ENCODE results near the gene NEU2. TPM values are rescaled to one million over a fixed set of nuclear protein-coding genes. Genes with fewer than 3 reads are reported as not detected.
"Not testable (repeated sequence)": the region's sequence is repeated elsewhere in the genome, so short reads cannot be mapped to it uniquely, and the experiment has no call there.

NEU2 gene
- total RNA-seq, 1 donor from 2014 or later, result not detected

DNA sequence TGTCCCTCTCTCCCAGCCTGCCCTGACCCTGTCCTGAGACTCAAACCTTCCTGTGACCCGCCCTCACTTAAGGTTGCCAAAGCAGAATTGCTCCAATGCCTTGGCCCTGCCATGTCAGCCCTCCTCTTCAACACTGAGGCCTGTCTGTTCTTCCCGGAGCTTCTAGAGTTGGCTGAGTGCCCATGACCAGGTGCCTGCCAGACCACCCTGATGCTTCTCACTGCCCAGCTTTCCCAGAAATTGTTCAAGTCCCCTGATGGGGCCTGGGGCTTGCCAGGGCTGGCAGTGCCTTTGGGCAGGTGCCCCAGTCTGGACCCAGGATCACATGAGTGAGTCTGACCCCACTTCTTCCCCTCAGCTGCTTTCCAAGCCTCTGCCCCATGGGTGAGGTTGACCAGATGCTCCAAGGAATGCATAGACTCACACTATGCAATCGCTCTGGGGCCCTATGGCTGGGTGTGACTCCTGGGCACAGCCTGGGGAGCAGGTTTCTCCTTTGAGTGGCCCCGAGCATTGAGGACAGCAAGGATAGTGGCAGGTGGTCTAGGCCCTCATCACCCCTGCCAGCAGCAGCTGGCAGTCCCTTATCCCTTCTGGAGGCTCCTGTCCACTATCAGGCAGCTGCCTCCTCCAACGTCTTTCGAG lies 24.6 kb downstream of the NEU2 start:
- DNase-seq (ENCODE audit: low read depth in 2 of 2), result no peak

DNA sequence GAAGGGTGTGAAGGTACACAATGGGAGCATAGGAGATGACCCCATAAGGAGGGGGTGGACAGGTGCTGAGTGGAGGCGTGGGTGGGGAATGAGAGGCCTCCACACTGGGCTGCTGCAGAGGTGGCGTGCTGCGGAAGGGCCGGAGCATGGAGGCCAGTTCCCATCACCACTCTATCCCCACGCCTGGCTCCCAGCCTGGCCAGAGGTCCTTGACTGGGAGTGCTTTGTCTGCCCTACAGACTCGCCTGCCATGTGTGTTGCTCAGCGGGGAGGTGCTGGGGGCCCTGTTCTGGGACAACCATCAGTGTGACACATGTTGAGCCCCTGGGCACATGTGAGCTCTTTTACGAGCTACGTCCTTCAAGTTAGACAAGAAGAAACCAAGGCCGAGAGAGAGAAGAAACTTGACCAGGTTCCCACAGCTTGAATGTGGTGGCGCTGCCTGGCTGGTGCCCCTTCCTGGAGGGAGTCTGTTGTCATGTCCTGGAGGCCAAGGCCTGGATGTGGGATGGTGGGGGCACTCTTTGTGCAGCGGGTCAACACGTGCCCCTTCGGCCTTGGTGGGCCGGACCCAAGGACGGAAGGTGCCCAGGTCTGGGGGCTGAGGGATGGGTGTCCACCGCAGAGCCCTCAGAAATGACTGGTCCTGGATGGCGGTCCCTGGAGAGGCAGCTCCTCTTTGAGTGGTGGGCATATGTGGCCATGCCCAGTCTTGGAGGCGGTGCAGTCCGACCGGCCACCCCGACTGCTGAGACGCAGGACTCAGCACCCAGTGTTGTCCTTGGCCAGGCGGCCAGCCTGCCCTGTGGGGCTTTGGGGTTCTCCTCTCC lies 26.5 kb downstream of the NEU2 start:
- DNase-seq (ENCODE audit: low read depth in 2 of 2), result no peak

DNA sequence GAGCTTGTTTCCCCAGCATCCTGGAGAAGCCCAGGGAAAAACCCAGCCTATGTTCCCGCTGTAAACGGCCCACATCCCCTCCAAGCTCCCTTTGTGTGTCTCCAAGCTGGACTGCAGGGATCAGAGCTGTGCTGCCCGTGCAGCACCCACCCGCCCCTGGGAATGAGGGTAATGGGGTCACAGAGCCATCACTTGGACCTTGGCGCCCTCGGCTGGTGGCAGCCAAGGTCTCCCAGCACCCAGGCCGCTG lies 27.0 kb downstream of the NEU2 start:
- DNase-seq (ENCODE audit: low read depth in 2 of 2), result no peak

DNA sequence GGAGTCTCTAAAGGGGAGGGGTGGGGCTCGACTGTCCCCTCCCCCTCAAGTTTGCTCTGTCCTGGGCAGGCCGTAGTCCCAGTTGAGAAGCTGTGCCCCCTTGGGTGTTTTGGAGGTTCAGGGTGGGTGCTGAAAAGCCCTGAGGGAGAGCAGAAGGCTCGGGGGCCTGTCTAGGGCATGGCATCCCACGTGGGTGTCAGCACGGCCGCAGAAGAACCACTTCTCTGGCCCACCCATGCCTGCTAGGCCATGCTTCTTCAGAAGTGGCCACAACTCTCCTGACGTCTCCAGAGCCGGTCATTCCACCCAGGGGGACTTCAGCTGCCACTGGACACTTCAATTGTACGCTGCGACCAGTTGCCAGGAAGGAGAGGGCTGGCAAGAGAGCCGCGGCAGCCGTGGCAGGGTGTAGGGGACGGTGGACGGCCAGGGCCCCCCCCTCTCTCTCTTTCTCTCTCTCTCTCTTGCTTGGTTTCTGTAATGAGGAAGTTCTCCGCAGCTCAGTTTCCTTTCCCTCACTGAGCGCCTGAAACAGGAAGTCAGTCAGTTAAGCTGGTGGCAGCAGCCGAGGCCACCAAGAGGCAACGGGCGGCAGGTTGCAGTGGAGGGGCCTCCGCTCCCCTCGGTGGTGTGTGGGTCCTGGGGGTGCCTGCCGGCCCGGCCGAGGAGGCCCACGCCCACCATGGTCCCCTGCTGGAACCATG lies 27.5 kb downstream of the NEU2 start, which contains the start of gene INPP5D:
INPP5D (plus strand) TSS at position 546 of the 704 bp plus-strand sequence; CDS start at position 683, 137 bp downstream.
- peak; percentile 67 to 73 for DNase-seq (ENCODE audit: low read depth in 2 of 2)

DNA sequence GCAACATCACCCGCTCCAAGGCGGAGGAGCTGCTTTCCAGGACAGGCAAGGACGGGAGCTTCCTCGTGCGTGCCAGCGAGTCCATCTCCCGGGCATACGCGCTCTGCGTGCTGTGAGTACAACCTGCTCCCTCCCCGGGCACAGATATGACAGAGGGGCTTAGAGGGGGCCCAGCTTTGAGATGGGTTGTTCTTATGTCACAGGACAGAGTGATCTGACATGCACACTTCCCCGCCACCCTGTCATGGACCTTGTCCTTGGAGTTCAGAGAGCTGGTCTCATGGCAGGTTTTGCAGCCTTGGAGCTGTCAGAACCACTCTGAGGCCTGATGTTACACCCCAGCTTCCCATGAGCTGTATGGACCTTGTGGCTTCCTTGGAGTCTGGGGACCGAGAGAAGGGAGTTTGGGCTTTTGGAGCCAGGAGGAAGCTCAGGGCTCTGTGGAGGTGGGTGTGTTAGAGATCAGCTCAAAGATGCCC lies 28.1 kb downstream of the NEU2 start:
- DNase-seq (ENCODE audit: low read depth in 2 of 2), result no peak

DNA sequence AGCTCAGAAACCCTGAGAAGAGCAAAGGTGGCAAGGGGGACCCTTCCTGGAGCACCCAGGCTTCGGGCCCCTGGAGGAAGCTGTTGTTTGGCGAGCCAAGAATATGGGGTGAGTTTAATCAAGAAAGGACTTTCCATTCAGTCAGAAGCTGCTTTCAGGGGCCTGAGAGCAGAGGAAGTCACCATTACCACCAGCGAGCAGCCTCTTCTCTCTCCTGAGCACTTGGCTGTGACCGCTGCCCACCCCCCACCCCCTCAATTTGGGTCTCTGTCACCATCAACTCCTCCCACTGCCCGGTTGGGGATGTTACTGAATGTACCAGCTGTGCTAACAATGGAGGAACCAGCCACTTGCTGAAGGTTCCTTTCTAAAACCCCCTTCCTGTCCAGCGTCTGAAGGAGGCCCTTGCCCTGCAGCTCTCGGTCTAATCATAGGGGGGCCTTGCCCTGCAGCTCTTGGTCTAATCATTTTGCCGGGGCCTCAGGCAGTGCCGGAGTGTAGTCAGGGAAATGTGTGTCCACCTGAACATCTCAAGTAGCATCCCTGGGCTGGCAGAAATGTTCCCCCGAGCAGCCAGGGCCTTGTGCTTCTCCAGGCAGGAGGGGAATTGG lies 28.6 kb downstream of the NEU2 start:
- DNase-seq (ENCODE audit: low read depth in 2 of 2), result peak in 1 of 2 donors; percentile 33

DNA sequence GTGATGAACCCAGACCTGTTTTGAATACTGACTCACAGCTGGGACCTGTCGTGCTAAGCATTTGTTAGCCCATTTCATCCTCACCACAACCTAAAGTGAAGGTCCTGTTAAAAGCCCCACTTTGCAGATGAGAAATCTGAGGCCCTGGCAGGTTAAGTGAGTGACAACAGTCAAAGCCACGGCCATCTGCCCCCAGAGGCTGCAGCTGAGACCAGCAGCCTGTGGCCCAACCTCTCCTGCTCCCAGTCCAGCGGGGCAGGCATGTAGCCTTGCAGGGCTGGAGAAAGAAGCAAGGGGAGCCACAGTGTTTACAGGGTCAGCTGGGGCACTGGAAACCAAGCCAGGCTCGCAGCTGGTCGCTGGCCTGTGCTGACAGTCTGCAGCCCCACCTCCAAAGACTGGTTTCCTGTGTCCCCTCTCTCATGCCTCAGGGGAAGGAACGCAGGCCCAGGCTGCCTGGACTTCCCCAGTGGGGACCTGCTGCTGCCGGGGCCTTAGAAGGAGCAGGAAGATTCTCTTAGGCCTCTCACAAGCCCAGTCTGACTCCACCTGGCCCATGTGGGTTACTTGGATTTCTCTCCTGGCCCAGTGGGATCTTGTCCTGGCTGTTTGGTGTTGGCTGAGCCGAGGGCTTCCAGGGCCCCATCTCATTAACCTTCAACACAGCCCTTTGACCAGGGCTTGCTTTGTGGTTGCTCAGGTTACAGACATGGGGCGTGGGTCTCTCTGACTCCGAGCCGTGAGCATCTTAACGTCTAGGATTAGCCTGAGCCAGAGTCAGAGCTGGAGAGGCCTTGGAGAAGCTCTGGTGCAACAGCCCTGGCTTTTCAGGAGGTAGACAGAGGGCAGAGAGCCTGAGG lies 29.3 kb downstream of the NEU2 start:
- DNase-seq (ENCODE audit: low read depth in 2 of 2), result peak; percentile 63 to 68

DNA sequence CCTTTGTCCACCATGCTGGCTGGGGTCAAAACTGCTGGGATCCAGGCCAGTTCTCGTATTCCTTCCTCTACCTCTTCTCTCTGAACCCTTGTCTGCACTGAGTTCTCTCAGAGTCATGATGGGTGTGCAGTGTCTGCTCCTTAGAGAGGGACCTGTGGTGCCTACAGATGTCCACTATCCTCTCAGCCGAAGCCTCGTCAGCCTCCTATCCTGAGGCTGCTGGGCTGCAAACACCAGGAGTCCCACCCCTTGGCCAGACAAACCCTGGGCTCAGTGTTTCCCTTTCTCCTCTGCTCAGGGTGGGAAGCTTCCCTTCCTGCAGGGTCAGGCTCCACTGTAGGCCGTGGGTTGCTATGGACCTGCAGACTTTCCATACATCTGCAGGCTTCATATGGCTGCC lies 30.0 kb downstream of the NEU2 start:
- DNase-seq (ENCODE audit: low read depth in 2 of 2), result peak in 1 of 2 donors; percentile 25

DNA sequence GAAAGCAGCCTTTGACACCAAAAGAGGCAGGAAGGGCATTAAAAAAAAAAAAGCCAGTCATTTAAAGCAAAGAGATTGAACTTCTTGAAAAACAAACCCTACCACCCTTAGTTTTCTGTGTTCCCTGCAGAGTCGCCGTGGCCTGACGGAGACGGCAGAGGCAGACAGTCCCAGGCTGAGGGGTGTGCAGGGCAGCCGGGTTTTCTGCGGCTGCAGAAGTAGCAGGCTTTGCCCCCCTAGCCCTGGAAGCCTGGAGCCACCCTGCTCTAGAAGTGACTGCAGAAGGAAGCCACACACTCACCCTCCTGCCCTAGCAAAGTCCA lies 30.4 kb downstream of the NEU2 start:
- no peak for DNase-seq (ENCODE audit: low read depth in 2 of 2)

DNA sequence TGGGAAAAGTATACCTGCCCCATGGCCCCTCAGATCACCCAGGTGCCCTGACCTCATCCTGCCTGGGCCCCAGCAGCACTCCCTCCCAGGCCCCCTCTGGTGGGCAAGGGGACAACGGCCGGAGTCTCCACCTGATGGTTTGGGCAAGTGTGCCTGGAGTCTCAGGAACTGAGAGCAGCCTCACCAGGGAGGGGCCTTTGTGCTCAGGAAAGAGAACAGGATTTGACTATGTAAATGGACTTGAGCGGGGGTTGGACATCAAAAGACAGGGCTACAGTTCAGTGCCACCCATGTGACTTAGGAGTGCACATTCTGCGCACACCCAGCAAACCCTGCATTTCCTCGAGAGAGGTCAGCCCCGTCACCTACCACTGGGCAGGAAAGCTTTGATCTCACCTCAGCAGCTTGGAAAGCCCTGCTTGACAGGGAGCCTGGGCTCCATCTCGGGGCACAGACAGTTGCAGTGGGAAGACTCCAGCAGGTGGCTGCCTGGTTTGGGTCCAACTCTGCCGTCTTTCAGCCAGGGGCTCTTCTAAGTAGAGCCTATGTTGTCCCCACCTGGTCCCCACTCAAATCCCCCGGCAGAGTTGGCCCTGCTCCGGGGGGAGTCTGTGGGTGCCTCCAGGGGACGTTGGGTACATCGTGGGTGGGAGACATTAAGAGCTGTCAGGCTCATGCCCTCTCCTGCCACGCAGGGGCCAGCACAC lies 30.9 kb downstream of the NEU2 start:
- no peak for DNase-seq (ENCODE audit: low read depth in 2 of 2)

DNA sequence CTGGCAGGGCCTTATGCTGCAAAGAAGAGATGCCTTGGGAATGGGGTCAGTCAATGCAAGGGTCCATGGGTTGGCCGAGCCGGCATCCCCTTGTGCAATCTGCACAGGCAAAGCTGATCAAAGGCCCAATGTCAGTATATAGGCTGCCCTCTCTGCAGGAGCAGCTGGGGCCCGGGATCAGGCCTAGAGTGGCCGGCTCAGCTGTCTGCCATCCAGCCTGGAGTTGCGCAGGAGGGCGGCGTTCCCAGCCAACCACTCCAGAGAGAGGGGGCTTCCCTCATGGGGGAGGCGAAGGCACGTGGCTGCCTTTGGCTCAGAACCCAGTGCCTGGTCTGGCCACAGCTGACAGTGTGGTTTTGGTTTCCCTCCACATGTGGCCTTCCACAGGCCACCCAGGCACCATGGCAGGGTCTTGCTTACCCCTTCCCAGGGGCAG lies 31.5 kb downstream of the NEU2 start:
- no peak for DNase-seq (ENCODE audit: low read depth in 2 of 2)

DNA sequence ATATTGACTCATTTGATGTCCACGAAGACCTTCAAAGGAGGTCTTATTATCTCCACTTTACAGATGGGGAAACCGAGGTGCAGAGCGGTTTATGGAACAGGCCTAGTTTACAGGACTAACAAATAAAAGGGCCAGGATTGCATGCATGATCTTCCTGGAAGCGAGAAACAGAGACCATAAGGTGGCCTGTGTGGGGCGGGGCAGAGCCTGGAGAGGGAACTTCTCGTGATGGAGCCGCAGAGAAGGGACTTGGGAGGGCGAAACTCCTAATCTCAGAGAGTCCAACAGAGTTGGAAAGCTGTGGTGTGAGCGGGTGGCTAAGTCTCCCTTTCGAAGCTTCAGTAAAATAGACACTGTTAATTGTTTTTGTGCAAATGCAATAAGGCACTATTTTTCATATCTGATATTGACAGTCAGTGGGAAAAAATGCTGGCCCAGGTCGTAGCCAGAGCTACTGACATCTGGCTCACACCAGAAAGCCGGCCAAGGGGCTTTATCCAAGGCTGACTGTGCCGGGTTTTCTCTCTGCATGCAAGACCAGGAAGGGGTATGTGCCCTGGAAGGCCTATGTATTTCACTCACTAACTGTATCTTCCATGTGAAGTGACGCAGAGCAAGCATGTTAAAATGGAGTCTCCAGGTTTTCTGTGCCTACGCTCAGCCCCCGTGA lies 32.2 kb downstream of the NEU2 start:
- DNase-seq (ENCODE audit: low read depth in 2 of 2), result no peak

DNA sequence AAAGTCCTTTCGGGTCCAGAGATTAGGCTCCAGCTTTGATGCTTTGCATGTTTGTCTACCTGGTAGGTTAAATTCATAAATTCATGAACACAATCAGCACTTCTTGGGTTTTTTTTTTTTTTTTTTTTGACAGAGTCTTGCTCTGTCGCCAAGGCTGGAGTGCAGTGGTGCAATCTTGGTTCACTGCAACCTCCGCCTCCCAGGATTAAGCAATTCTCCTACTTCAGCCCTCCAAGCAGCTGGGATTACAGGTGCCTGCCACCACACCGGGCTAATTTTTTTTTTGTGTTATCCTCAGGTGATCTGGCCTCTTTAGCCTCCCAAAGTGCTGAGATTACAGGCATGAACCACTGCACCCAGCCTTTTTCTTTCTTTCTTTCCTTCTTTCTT lies 32.7 kb downstream of the NEU2 start:
- DNase-seq (ENCODE audit: low read depth in 2 of 2), result not testable (repeated sequence)

DNA sequence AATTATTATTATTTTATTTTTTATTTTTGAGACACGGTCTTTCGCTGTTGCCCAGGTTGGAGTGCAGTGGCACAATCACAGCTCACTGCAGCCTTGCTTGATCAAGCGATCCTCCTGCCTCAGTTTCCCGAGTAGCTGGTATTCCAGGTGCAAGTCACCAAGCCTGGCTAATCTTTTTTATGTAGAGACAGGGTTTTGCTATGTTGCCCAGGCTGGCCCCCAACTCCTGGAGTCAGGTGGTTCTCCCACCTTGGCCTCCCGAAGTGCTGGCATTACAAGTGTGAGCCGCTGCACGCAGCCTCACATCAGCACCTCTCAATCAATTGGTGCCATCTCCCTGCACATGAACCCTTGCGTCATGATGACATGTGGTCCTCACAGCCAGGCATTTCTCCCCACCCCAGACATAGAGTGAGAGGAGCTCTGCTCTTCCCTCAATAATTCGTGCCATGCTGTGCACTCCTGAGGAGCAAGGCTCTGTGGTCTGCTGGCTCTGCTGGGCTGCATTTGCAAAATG lies 33.5 kb downstream of the NEU2 start:
- no peak for DNase-seq (ENCODE audit: low read depth in 2 of 2)

DNA sequence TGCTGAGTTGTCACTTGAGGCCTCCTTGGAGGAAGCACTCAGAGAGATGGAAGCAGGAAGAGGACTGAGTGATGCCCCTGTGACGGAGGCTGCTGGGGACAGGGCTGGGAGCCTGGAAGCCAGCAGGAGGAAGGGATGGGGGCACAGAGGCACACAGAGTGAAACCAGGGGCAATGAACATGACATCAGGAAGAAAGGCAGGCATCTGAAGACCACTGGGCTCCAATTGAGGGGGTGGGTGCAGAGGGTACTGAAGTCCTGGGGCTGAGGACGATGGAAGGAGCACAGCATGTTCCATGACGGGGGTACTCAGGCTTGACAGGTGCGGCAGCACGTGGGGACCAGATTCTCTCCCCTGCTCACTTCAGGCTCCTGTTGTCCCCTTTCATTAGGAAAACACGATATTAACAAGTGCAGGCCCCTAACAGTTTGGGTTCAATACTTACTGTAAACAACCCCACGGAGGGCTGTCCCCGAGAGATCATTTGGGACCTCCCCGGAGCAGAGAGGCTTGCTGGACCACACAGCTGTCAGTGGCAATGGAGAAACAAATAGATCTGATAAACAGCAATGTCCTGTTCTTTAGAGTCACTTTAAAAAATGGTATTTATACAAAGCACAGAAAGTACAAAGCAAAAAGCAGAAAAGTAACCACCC lies 36.4 kb downstream of the NEU2 start:
- no peak for DNase-seq (ENCODE audit: low read depth in 2 of 2)

DNA sequence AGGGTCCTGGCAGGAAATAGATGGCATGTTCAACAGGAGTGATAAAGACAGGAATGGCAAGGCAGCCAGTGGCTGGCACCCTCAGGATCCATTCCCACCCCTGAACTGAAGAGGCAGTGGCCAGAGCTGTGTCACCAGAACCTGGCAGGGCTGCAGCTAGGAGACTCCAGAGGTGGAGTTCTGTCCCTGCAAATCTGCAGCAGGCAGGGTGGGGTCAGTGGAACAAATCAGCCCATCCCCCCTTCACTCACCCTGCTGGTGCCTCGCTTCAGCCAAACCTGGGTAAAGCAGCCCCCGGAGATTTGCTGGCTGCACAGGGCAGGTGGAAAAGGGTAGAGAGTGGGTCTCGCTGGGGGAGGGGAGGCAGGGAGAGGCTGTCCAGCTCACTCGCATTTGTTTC lies 40.4 kb downstream of the NEU2 start:
- DNase-seq (ENCODE audit: low read depth in 2 of 2), result no peak

DNA sequence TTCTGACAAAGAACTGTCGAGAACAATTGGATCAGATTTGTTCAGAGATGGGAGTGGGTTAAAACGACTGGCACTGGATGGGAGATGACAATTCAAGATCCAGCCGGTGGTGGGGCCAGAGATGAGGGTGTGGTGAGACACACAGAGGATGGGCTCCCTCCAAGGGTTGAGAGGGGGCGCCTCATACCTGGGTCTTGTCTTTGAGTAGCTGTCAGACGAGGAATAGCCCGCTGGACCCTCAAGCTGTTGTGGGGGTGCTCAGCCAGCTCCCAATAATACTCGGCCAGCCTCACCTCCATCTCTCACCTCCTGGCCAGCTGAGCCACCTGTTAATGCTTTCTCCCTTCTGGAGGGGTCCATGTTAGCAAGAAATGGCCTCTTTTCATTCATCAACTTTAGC lies 41.6 kb downstream of the NEU2 start:
- DNase-seq (ENCODE audit: low read depth in 2 of 2), result no peak

DNA sequence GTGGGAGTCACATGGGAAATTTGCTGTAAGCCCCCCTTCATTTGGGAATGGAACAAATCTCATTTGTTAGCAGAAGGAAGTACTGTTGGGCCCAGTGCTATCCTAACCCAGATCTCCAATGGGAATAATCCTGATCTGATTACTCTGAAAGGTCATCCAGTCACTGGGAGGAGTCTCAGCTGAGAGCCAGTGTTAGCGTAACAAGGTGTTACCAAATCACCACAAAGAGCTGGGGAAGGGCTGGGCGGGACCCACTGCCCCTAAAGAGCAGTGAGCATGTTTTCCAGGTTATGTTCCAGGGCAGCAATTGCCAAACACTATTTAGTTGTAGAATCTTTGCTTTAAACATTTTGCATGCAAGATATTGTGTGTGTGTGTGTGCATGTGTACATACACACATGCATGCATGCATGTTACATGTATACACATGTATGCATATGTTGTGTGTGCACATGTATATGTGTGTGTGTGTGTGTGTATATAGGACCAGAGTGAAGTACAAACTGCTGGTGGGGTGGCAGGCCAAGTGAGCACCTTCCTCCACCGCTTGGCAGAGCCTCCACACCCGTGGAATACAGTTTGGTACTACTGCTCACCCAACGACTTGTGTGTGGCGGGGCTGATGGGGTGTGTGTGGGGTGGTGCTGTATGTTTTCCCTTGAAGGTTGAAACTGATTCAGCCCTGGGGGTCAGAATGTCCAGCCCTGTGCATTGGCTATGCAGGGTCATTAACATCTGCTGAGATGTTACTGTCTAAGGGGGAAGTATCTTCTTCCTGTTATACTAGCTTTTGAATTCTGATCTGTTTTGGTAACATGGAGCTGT lies 42.9 kb downstream of the NEU2 start:
- DNase-seq (ENCODE audit: low read depth in 2 of 2), result no peak

Data from lung microvascular endothelial cell (primary cell).